ENCODE measurements around the gene TBPL2.

DNA sequence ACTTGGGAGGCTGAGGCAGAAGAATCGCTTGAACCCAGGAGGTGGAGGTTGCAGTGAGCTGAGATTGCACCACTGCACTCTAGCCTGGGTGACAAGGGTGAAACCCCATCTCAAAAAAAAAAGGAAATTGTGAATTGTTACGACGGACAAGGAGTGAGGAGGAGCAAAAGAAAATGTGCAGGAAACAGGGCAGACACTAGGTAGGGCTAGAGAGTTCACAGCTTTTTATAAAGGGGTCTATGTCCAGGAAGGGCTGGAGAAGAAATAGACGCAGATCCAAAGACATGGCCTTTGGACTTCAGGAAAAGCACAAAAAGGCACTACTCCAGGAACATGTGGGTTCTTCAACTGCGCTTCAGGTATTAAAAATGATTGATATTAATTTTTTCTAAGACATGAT is 63.2 kb downstream of the TBPL2 start:
- no peak for TF ChIP-seq EZH2 (IDR thresholded peaks at IDR 0.05; ENCODE audit: borderline replicate concordance, low read depth, low read length, severe bottlenecking)
- TF ChIP-seq CTCF (IDR thresholded peaks at IDR 0.05; ENCODE audit: extremely low read depth in 1 of 2, insufficient read depth in 1 of 2, low read depth in 1 of 2, low read length in 2 of 2), result no peak
- TF ChIP-seq POLR2A (IDR thresholded peaks at IDR 0.05; ENCODE audit: low read depth, low read length), result no peak
- no peak for TF ChIP-seq MYC (IDR thresholded peaks at IDR 0.05; ENCODE audit: low read depth, low read length)
- TF ChIP-seq MAX (IDR thresholded peaks at IDR 0.05; ENCODE audit: insufficient read depth, insufficient read length), result no peak
- TF ChIP-seq POLR2AphosphoS5 (IDR thresholded peaks at IDR 0.05; ENCODE audit: insufficient read depth, low read depth, low read length), result no peak
- no peak for TF ChIP-seq JUN (IDR thresholded peaks at IDR 0.05; ENCODE audit: borderline replicate concordance, insufficient read depth, insufficient read length, low read depth)
- no peak for TF ChIP-seq GATA2 (IDR thresholded peaks at IDR 0.05; ENCODE audit: insufficient read depth, insufficient read length, low read depth, low read length)
- no peak for TF ChIP-seq FOS (IDR thresholded peaks at IDR 0.05; ENCODE audit: borderline replicate concordance, insufficient read depth, low read length)

Measured in endothelial cell of umbilical vein (primary cell).